Ishikawa (cell line): ENCODE data around the gene CHAT.

Source experiments
- CEBPB ChIP-seq: IDR thresholded peaks from 2 replicates; pipeline ENCODE4 v1.6.1; 2012
- CREB1 ChIP-seq: IDR thresholded peaks from 2 replicates; pipeline ENCODE4 v1.6.1; 2012; ENCODE audit warnings: low read depth
- EGR1 ChIP-seq: IDR thresholded peaks from 2 replicates; pipeline ENCODE4 v1.6.1; 2012
- EP300 ChIP-seq: IDR thresholded peaks from 2 replicates; pipeline ENCODE4 v1.6.1; 2012; ENCODE audit warnings: borderline replicate concordance
- FOXM1 ChIP-seq: IDR thresholded peaks from 2 replicates; pipeline ENCODE4 v1.6.1; 2012; ENCODE audit warnings: low read depth, borderline replicate concordance
- NFIC ChIP-seq: IDR thresholded peaks from 2 replicates; pipeline ENCODE4 v1.6.1; 2012
- RAD21 ChIP-seq: IDR thresholded peaks from 2 replicates; pipeline ENCODE4 v1.6.1; 2012; ENCODE audit warnings: low read depth
- REST ChIP-seq: IDR thresholded peaks from 2 replicates; pipeline ENCODE4 v1.6.1; 2012; ENCODE audit warnings: low read depth, mild to moderate bottlenecking
- TAF1 ChIP-seq: IDR thresholded peaks from 2 replicates; pipeline ENCODE4 v1.6.1; 2012; ENCODE audit warnings: low read depth, mild to moderate bottlenecking
- TCF12 ChIP-seq: IDR thresholded peaks from 2 replicates; pipeline ENCODE4 v1.6.1; 2012; ENCODE audit warnings: low read depth
- TEAD4 ChIP-seq: IDR thresholded peaks from 2 replicates; pipeline ENCODE4 v1.6.1; 2012
- YY1 ChIP-seq: IDR thresholded peaks from 2 replicates; pipeline ENCODE4 v1.6.1; 2012; ENCODE audit warnings: low read depth
- ZBTB7A ChIP-seq: IDR thresholded peaks from 2 replicates; pipeline ENCODE4 v1.6.1; 2012; ENCODE audit warnings: low read depth
- TF ChIP-seq, protein P1 (sequence below): IDR thresholded peaks from 2 replicates; pipeline ENCODE4 v1.6.1; 2012
- TF ChIP-seq, protein P2 (sequence below): IDR thresholded peaks from 2 replicates; pipeline ENCODE4 v1.6.1; 2012

Gene CHAT

DNA sequence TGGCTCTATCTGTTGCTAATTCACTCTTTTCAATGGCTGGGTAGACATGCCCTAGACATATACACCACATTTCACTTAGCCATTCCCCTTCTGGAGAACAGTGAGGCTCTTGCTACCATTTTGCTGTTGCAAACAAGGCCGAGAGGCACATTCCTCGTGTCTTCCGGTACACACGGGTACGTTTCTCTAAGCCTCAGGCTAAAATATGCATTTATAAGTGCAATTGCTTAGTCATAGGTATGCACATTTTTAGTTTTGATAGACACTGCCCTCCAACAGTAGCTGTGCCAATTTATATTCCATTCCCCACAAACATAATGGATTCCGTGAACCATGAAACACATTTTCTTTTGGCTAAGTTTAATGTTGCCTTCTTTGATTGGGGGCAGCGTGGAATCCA is 13.2 kb downstream of the CHAT start:
- TF ChIP-seq CREB1 (no peak), TEAD4 (no peak), EP300 (no peak), TCF12 (no peak), REST (no peak), TAF1 (no peak)

- TF ChIP-seq RAD21 (no peak), EGR1 (no peak), CEBPB (no peak), REST (no peak), ZBTB7A (no peak), NFIC (no peak), YY1 (no peak), TEAD4 (no peak), TAF1 (no peak), EP300 (no peak), TCF12 (no peak), CREB1 (no peak), FOXM1 (no peak)
- TF ChIP-seq, protein P1, sequence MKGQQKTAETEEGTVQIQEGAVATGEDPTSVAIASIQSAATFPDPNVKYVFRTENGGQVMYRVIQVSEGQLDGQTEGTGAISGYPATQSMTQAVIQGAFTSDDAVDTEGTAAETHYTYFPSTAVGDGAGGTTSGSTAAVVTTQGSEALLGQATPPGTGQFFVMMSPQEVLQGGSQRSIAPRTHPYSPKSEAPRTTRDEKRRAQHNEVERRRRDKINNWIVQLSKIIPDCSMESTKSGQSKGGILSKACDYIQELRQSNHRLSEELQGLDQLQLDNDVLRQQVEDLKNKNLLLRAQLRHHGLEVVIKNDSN = no peak
- TF ChIP-seq, protein P2, sequence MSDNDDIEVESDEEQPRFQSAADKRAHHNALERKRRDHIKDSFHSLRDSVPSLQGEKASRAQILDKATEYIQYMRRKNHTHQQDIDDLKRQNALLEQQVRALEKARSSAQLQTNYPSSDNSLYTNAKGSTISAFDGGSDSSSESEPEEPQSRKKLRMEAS = no peak
Observed at GRCh38 chr10:49627644-49628247, 13.9 kb downstream of the CHAT start.

DNA sequence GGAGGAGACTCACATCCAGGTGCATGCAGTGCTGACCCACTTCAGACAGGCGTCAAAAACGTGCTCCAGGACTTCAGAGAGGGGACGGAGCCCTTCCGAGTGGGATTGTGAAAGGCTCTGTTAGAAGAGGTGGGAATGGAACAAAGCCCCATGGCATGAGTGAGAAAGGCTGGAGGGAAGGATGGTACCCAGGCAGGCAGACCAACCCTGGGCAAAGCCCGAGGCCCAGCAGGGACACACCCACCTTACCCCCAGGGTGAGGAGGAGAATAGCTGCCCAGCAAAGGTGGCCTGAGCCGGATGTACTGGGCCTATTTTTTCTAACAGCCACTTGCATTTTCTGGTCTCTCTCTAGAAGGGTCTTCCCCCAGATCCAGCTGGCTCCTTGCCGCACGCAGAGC is 14.8 kb downstream of the CHAT start:
- no peak for TF ChIP-seq YY1
- no peak for TF ChIP-seq ZBTB7A
- TF ChIP-seq EGR1 = no peak
- TF ChIP-seq CEBPB = no peak
- TF ChIP-seq NFIC = no peak
- no peak for TF ChIP-seq REST
- TF ChIP-seq RAD21 = no peak
- TF ChIP-seq, protein P2 = no peak
- TF ChIP-seq TEAD4 = no peak
- no peak for TF ChIP-seq CREB1

DNA sequence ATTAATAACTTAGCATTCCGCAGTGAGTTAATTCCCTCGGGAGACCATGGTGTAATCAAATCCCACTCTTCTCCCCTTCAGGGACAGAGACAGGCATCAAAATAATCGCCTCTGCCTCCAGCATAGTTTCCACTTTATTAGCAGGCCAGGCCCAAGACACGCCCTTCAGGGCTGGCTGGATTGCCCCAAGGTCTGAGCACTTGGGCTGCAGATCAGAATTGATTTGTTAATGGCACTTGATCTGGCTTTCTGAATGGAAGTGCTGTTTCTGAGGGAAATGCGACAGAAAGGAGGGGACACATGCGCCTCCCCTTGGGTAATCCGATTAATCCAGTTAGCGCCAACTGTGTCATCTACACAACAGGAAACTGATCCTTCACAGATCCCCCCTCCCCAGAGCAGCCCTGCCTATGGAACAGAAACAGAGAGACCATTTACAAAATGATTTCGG is 15.6 kb downstream of the CHAT start:
- TF ChIP-seq REST = no peak
- TF ChIP-seq TAF1 = no peak
- no peak for TF ChIP-seq YY1
- TF ChIP-seq TCF12 = no peak
- TF ChIP-seq ZBTB7A = no peak
- TF ChIP-seq EGR1 = no peak
- TF ChIP-seq NFIC = no peak
- TF ChIP-seq CREB1 = no peak
- TF ChIP-seq FOXM1 = no peak
- TF ChIP-seq RAD21 = no peak
- TF ChIP-seq CEBPB = no peak
- TF ChIP-seq, protein P2 = no peak
- TF ChIP-seq, protein P1 = no peak
- TF ChIP-seq TEAD4 = no peak
- no peak for TF ChIP-seq EP300
